Measurements from ENCODE around the gene MAPK1.
"Not testable (repeated sequence)": the region's sequence is repeated elsewhere in the genome, so short reads cannot be mapped to it uniquely, and the experiment has no call there.

Gene MAPK1

DNA sequence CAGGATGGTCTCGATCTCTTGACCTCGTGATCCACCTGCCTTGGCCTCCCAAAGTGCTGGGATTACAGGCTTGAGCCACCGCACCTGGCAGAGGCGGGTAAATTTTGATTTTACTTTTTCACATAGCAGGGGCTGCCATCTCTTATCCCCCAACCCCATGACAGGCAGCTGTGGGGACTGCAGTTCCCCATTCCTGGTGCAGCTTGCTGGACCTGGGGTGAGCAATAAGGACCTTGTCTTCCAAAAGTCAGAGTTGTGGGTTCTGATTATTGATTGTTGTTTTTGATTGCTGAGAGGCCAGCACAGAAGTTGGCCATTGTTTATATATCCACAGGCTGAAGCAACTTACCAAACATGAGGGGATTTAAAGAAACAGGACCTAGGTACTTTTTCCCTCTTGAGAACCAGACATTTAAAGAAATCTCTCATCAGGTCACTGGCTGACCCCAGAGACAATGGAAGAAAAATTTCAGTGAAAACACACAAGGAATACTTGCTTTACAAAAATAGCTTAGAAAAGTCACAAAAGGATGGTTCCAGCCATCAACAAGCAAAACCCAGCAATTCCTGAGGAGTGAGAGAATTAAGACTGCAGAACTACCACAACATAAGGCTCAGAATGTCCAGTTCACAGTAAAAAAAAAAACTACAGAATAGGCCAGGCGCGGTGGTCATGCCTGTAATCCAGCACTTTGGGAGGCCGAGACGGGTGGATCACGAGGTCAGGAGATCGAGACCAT, 22.0 kb upstream of the MAPK1 start:
- TF ChIP-seq CTCF (IDR thresholded peaks at IDR 0.05; ENCODE audit: low read depth, low read length, missing control alignments) = no peak
- H3K4me3 ChIP-seq (ENCODE audit: low read depth, low read length) = no peak overlapping the region
- no peak for DNase-seq (ENCODE audit: low read depth)

DNA sequence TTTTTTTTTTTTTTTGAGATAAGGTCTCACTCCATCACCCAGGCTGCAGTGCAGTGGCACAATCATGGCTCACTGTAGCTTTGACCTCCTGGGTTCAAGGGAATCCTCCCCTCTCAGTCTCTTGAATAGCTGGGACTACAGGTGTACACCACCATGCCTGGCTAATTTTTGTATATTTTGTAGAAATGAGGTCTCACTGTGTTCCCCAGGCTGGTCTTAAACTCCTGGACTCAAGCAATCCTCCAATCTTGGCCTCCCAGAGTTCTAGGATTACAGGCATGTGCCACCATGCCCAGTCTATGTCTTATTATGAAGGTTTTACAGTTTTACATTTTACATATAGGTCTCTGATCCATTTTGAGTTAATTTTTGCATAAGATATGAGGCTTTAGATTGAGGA, 20.4 kb upstream of the MAPK1 start:
- DNase-seq (ENCODE audit: low read depth) = no peak
- no peak for TF ChIP-seq CTCF (IDR thresholded peaks at IDR 0.05; ENCODE audit: low read depth, low read length, missing control alignments)
- H3K4me3 ChIP-seq (ENCODE audit: low read depth, low read length) = no peak overlapping the region

DNA sequence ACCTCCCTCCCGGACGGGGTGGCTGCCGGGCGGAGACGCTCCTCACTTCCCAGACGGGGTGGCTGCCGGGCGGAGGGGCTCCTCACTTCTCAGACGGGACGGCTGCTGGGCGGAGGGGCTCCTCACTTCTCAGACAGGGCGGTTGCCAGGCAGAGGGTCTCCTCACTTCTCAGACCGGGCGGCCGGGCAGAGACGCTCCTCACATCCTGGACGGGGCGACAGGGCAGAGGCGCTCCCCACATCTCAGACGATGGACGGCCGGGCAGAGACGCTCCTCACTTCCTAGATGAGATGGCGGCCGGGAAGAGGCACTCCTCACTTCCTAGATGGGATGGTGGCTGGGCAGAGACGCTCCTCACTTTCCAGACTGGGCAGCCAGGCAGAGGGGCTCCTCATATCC, 16.5 kb upstream of the MAPK1 start:
- H3K4me3 ChIP-seq (ENCODE audit: low read depth, low read length); DNase-seq (ENCODE audit: low read depth): not testable (repeated sequence)

DNA sequence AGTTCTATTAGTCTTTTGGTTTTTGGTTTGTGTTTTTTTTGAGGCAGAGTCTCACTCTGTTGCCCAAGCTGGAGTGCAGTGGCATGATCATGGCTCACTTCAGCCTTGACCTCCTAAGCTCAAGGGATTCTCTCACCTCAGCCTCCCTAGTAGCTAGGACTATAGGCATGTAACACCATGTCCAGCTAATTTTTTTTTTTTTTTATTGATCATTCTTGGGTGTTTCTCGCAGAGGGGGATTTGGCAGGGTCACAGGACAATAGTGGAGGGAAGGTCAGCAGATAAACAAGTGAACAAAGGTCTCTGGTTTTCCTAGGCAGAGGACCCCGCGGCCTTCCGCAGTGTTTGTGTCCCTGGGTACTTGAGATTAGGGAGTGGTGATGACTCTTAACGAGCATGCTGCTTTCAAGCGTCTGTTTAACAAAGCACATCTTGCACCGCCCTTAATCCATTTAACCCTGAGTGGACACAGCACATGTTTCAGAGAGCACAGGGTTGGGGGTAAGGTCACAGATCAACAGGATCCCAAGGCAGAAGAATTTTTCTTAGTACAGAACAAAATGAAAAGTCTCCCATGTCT, 15.4 kb upstream of the MAPK1 start:
- H3K4me3 ChIP-seq (ENCODE audit: low read depth, low read length); DNase-seq (ENCODE audit: low read depth): not testable (repeated sequence)

DNA sequence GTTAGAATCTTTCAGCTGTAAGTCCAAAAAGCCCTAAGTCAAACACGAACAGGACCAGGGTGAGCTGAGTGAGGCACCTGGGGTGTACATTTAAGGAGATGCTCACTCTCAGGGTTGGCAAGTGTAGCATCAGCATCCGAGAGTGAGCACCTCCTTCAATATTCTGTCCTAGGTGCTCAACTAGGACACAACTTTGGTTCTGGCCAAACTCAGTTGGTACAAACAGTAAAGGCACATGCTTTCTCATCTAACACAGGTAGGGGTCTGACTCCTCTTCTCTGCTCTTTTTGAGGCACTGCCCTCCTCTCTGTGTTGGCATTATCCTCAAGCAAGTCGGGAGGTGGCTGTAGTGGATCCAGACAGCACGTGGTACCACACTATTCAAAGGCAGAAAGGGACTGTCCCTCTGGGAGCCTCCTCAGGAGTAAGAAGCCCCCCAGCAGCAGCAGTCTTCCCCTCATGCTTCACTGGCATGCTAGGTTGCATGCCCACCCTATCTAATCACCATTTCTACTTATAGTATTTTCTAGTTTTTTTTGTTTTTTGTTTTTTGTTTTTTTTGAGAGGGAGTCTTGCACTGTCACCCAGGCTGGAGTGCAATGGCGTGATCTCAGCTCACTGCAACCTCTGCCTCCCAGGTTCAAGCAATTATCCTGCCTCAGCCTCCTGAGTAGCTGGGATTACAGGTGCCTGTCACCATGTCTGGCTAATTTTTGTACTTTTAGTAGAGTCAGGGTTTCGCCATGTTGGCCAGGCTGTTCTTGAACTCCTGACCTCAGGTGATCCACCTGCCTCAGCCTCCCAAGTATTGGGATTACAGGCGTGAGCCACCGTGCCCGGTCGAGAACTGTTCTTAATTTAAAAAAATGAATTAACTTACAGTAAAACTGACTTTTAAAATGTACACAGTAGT, 14.7 kb upstream of the MAPK1 start:
- no peak for TF ChIP-seq CTCF (IDR thresholded peaks at IDR 0.05; ENCODE audit: low read depth, low read length, missing control alignments)
- H3K4me3 ChIP-seq (ENCODE audit: low read depth, low read length) = no peak overlapping the region
- DNase-seq (ENCODE audit: low read depth) = no peak

GRCh38 chr22:21876486-21877176, 9.2 kb upstream of the MAPK1 start:
- no peak for TF ChIP-seq CTCF (IDR thresholded peaks at IDR 0.05; ENCODE audit: low read depth, low read length, missing control alignments)

GRCh38 chr22:21874953-21875352, 7.5 kb upstream of the MAPK1 start:
- H3K4me3 ChIP-seq (ENCODE audit: low read depth, low read length); DNase-seq (ENCODE audit: low read depth): not testable (repeated sequence)

More at GRCh38 chr22:21876486-21877176, 9.2 kb upstream of the MAPK1 start:
- no peak for DNase-seq (ENCODE audit: low read depth)
- no peak overlapping the region for H3K4me3 ChIP-seq (ENCODE audit: low read depth, low read length)

- no peak overlapping the region for H3K4me3 ChIP-seq (ENCODE audit: low read depth, low read length)
- DNase-seq (ENCODE audit: low read depth) = no peak
- no peak for TF ChIP-seq CTCF (IDR thresholded peaks at IDR 0.05; ENCODE audit: low read depth, low read length, missing control alignments)
Measured at GRCh38 chr22:21873619-21874018, 6.2 kb upstream of the MAPK1 start.

- not testable (repeated sequence) for DNase-seq (ENCODE audit: low read depth); H3K4me3 ChIP-seq (ENCODE audit: low read depth, low read length)
Measured at GRCh38 chr22:21872741-21873140, 5.3 kb upstream of the MAPK1 start.
